ENCODE data around the gene SFXN5. TPM values are rescaled to one million over a fixed set of nuclear protein-coding genes. Genes with fewer than 3 reads are reported as not detected.

The SFXN5 gene
- total RNA-seq, 2 donors from 2014 or later: 27.3 to 32.4 TPM

DNA sequence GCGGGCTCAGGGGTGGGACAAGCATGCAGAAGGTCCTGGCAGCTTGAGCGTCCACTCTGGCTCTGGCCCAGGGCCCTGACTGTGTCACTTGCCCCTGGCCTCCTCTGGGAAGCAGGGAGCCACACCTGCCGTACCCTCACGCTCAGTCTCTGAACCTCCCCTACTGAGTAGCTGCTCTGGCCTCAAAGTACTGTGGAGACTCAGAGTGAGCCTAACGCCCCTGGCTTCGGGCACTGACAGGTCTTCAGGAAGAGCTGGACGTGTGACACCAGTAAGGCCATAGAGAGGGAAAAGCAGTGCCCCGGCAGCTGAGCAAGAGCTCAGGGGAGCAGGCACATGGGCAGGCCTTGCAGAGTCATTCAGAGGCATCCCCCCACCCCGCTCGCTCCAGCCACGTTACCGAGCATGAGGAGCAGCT is 73.3 kb downstream of the SFXN5 start:
- H3K27me3 Mint-ChIP-seq: no peaks in the 10 kb centered on the region
- no peaks in the 10 kb centered on the region for H3K36me3 Mint-ChIP-seq
- no peak overlapping the region for H3K4me3 Mint-ChIP-seq
- ATAC-seq (no peak), DNase-seq (ENCODE audit: low spot score) (no peak)
- H3K9me3 Mint-ChIP-seq: no peaks in the 10 kb centered on the region
- H3K4me1 Mint-ChIP-seq (ENCODE audit: low read depth in 2 of 2): no peaks in the 10 kb centered on the region
- H3K27ac Mint-ChIP-seq: no peak overlapping the region

DNA sequence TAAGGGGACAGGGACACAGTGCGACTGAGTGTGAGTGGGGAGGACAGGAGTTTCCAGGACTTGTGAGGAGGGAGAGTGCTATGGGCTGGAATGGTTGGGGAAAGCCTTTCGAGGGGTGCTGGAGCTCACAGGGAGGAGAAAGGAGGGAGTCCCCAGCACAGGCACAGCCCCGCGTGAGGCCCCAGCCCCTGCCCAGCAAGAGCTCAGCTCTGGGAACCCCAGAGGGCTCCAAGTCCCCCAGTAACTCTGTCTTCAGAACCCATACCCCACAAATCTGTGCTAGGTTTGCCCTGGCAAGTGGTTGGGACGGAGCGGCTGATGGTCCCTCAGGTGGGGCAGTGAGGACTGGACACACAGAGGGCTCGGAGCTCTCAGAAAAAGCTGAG is 75.4 kb downstream of the SFXN5 start:
- ATAC-seq: no peak
- no peak overlapping the region for H3K4me3 Mint-ChIP-seq
- DNase-seq (ENCODE audit: low spot score): no peak
- no peaks in the 10 kb centered on the region for H3K36me3 Mint-ChIP-seq
- no peak overlapping the region for H3K27ac Mint-ChIP-seq
- peaks cover 0 to 4% of the 10 kb centered on the region in 2 donors for H3K4me1 Mint-ChIP-seq (ENCODE audit: low read depth in 2 of 2)
- H3K9me3 Mint-ChIP-seq: no peaks in the 10 kb centered on the region
- no peaks in the 10 kb centered on the region for H3K27me3 Mint-ChIP-seq

DNA sequence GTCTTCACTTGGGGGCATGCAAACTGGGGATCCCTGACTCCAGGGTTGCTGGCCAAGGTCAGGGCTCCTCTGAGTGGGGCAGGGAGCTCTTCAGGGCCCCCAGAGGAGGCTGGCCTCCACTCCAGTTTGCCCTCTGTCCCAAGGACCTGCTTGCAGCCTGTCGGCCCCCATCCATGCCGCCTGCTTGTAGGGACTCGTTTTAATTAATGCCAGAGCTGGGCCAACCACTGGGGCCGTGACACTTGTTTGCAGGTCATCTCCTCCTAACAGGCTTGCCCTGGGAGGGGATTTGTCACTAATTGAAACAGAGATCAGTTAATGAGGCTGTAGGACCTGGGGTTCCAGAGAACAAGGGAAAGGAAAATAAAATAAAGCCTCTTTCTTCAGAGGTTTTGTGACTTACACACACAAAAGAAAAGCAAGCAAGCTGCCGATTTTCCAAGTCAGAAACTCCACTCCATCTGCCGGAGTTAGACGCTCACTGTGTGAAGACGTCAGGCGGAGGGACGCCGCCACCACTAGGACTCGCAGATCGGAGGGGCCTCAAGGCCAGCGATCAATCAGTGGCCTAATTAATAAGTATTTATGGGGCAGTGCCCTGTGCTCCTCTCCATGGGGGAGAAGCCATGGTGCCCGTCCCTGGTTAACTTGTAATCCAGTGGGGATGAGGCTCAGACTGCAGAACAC is 75.9 kb downstream of the SFXN5 start:
- no peak overlapping the region for H3K27ac Mint-ChIP-seq

DNA sequence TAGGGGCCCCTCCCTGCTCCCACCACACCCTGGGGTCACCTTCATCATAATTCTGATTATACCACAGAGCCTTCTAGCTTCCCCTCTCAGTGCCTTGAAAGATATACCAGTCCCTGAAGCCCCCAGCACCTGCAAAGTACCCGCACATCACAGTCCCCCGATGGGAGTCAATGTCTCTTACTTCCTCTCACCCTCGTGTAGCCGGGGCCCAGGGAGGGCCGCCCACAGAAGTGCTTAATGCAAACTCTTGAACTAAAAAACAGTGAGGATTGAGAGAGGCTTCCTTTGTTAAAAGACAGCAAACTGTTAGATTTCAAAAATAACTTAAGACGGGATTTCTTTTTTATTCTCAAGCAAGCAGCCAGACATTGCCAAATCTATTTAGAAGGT is 76.5 kb downstream of the SFXN5 start:
- H3K36me3 Mint-ChIP-seq: no peaks in the 10 kb centered on the region
- no peaks in the 10 kb centered on the region for H3K27me3 Mint-ChIP-seq
- no peak for DNase-seq (ENCODE audit: low spot score)
- no peak for ATAC-seq
- H3K9me3 Mint-ChIP-seq: no peaks in the 10 kb centered on the region
- H3K4me1 Mint-ChIP-seq (ENCODE audit: low read depth in 2 of 2): peaks cover 0 to 4% of the 10 kb centered on the region in 2 donors
- no peak overlapping the region for H3K4me3 Mint-ChIP-seq
- H3K27ac Mint-ChIP-seq: peak overlapping the region in 1 of 2 donors; percentile 58

More for the DNA sequence above, 75.9 kb downstream of the SFXN5 start:
- Mint-ChIP-seq H3K27me3 (no peaks in the 10 kb centered on the region), H3K9me3 (no peaks in the 10 kb centered on the region), H3K4me1 (ENCODE audit: low read depth in 2 of 2) (peaks cover 0 to 4% of the 10 kb centered on the region in 2 donors), H3K36me3 (no peaks in the 10 kb centered on the region), H3K4me3 (no peak overlapping the region)
- DNase-seq (ENCODE audit: low spot score): no peak
- no peak for ATAC-seq

DNA sequence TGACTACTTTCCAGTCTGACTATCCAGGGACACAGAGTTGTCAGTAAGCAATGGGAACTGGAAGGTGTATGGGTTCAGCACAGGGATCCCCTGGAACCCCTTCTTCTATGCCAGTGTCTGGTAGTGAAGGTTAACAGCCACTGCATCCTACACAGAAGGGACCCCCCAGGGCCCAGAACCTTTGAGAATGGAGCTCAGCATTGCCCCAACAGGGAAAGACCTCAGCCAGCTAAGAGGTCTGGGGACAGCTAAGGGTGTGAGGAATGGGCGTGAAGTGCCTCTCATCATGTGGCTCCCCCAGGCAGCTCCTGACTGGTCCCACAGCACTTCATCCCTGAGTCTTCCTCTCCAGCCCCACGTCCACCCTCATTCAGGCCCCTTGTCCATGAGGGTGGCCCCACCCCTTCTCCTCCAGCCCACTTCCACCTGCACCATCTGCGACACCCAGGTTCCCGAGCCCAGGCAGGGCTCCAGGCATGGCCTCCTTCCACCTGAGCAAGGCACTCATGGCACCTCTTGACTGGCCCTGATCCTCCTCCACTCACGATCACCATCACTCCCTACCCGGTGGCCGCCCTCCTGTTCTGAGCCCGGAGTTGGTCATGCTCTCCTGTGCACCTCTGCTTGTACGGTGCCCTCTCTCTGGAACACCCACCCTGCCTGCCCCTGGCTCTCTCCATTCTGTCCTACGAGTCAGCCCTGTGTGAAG is 77.1 kb downstream of the SFXN5 start:
- ATAC-seq (no peak), DNase-seq (ENCODE audit: low spot score) (no peak)
- no peaks in the 10 kb centered on the region for H3K36me3 Mint-ChIP-seq
- H3K9me3 Mint-ChIP-seq: no peaks in the 10 kb centered on the region
- H3K27ac Mint-ChIP-seq: peak overlapping the region in 1 of 2 donors; percentile 58
- peaks cover 0 to 4% of the 10 kb centered on the region in 2 donors for H3K4me1 Mint-ChIP-seq (ENCODE audit: low read depth in 2 of 2)
- H3K27me3 Mint-ChIP-seq: no peaks in the 10 kb centered on the region
- no peak overlapping the region for H3K4me3 Mint-ChIP-seq

DNA sequence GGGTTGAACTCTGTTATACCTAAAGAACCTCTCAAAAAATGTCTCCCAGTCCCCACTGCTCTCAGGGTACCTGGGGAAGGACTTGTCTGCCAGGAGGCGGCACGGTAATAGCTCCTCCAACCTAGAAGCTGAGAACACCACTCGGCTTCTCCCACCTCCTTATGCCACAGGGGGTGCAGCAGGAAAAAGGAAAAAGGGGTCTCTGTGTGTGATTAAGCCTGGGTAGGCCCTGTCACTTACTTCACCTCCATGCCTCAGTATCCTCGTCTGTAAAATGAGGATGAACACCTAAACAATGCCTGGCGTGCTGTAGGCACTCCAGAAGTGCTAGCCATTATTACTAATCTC is 77.6 kb downstream of the SFXN5 start:
- DNase-seq (ENCODE audit: low spot score) (no peak), ATAC-seq (no peak)
- Mint-ChIP-seq H3K4me1 (ENCODE audit: low read depth in 2 of 2) (peaks cover 0 to 4% of the 10 kb centered on the region in 2 donors), H3K27me3 (no peaks in the 10 kb centered on the region), H3K27ac (no peak overlapping the region), H3K36me3 (no peaks in the 10 kb centered on the region), H3K4me3 (no peak overlapping the region), H3K9me3 (no peaks in the 10 kb centered on the region)

DNA sequence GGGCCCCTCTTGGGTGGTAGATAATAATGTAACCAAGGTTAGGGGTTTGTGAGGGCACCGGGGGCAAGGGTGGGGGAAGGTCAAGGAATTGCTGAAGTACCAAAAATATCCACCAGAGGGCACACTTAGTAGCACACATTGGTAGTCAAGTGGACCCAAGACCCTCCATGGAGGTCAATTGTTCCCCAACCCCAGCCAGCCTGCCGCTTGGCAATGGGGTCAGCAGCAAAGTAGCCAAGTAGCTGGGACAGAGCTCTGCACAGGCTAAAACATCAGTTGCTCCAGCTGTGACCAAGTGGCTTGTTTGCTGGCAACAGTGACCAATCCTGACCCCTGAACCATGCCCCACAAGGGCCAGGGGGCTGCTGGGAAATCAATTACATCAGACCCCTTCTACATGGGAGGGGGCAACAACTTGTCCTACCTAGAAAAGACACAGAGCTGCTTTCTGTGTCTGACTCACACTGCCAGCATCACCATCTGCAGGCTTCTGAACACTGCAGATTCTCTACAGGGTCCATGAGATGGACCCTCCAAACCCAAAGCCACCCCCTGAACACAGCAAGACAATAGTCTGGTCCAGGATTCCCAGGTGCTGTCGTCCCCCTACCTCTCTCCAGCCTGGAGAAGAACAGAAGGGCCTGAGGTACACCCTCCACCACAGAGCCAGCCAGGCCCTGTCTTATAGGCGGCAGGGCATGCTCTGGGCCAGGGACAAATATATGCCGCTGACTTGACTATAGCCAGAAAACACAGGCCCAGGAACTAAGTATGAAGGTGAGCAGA is 78.2 kb downstream of the SFXN5 start:
- Mint-ChIP-seq H3K27me3 (no peaks in the 10 kb centered on the region), H3K4me1 (ENCODE audit: low read depth in 2 of 2) (peaks cover 0 to 4% of the 10 kb centered on the region in 2 donors), H3K36me3 (no peaks in the 10 kb centered on the region), H3K27ac (no peak overlapping the region), H3K9me3 (no peaks in the 10 kb centered on the region), H3K4me3 (no peak overlapping the region)
- peak; percentile 50 to 61 for ATAC-seq
- no peak for DNase-seq (ENCODE audit: low spot score)

DNA sequence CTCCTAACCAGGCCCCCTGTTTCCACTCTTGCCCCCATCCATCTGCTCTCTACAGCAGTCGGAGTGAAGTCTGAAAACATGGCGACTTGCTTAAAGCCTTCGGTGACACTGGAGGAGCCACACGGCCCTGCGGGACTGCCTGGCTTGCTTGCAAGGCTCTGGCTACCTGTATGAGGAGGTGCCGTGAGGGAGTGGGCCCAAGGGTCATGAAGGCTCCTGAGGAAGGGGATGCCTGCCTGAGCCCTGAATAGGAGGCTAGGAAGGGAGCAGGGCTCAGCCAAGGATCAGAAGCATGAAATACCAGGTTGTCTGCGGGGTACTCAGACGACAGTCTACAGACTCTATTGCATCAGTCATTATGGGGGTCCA is 78.8 kb downstream of the SFXN5 start:
- H3K27ac Mint-ChIP-seq: no peak overlapping the region
- no peaks in the 10 kb centered on the region for H3K9me3 Mint-ChIP-seq
- H3K4me1 Mint-ChIP-seq (ENCODE audit: low read depth in 2 of 2): peaks cover 0 to 4% of the 10 kb centered on the region in 2 donors
- DNase-seq (ENCODE audit: low spot score): no peak
- no peaks in the 10 kb centered on the region for H3K27me3 Mint-ChIP-seq
- no peak for ATAC-seq
- no peak overlapping the region for H3K4me3 Mint-ChIP-seq
- H3K36me3 Mint-ChIP-seq: no peaks in the 10 kb centered on the region

DNA sequence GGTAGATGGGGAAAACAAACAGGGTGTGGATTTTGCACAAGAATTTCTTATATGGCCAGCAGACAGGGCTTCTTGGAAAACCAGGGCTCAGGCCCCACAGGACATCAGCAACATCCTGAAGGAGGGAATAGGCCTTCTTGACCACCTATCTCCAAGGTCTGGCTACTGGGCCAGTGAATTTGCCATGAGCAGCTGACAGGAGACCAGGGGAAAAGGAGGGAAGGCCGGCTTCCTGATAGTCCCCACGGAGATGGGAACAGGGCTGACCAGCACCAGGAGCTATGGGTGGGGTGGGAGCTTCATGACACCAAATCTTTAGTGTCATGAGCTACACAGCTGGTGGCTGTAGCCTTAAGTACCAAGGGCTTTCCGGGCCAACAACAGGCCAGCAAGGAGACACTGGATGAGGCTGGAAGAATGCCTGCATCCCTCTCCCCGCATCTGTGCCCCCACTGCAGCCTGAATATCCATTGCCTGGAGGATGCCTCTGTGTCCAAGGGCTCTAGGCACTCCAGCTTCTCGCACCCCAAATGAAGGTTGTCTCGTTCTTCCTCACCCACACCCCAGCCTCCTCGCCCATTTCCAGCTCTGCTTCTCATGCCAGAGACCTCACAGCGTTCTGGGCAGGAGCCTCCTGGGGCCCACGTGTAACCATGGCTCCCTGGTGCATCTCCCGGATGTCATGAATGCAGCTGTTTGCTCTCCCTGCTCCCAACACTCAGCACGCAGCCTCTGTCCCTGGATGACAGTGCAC is 79.4 kb downstream of the SFXN5 start:
- H3K36me3 Mint-ChIP-seq: no peaks in the 10 kb centered on the region
- peaks cover 0 to 4% of the 10 kb centered on the region in 2 donors for H3K4me1 Mint-ChIP-seq (ENCODE audit: low read depth in 2 of 2)
- no peak overlapping the region for H3K27ac Mint-ChIP-seq
- H3K27me3 Mint-ChIP-seq: no peaks in the 10 kb centered on the region
- no peaks in the 10 kb centered on the region for H3K9me3 Mint-ChIP-seq
- H3K4me3 Mint-ChIP-seq: no peak overlapping the region
- no peak for DNase-seq (ENCODE audit: low spot score)
- ATAC-seq: no peak

DNA sequence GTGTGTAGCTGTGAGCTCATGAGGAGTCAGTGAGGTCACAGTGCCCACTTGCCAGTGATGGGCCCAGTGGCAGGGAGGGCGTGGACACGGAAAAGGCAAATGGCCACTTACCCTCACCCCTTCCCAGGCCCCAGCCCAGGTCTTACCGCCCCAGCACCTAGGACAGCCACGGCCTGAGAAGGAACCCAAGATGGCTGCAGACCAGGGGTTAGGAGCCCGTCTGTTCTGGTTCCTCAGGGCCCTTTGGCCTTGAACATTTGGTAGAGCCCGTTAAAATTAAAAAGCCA is 80.1 kb downstream of the SFXN5 start:
- no peak for ATAC-seq
- H3K36me3 Mint-ChIP-seq: no peaks in the 10 kb centered on the region

DNA sequence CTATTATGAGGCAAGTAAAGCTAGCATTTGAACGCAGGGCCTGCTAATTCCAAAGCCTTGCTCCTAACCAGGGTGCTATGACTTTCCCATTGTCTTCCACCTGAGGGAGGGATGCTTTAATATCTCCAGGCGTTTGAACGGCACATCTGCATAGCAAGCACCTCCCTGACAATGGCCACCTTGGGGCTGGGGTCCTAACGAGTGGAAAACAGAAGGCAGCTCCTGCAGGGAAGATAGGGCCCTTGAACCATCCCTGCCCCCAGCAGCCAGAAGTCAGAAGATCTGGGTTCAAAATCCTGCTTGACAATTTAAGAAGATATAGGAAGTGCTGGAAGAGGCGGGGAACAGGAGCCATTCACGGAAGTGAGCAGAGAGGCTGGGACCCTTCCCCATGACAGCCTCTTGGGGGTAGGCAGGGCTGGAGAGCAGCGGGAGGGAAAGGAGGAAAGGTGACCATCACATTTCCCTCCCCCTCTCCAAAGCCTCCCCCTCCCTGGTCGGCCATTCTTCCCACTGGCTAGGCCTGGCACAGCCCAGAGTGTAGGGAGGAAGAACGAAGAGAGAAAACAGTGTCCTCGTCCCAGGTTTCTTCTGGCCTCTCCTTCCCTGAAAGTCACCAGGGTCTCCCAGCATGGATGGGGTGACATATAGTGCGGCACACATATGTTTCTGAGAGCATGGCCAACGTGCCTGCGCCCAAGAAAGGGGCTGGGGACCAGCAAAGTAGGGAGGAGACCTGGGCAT is 80.6 kb downstream of the SFXN5 start:
- Mint-ChIP-seq H3K36me3 (no peaks in the 10 kb centered on the region), H3K27ac (no peak overlapping the region), H3K27me3 (no peaks in the 10 kb centered on the region), H3K9me3 (no peaks in the 10 kb centered on the region), H3K4me3 (no peak overlapping the region), H3K4me1 (ENCODE audit: low read depth in 2 of 2) (peaks cover 0 to 4% of the 10 kb centered on the region in 2 donors)
- no peak for ATAC-seq
- no peak for DNase-seq (ENCODE audit: low spot score)

More for the DNA sequence above, 80.1 kb downstream of the SFXN5 start:
- Mint-ChIP-seq H3K27me3 (no peaks in the 10 kb centered on the region), H3K4me3 (no peak overlapping the region), H3K9me3 (no peaks in the 10 kb centered on the region), H3K27ac (no peak overlapping the region), H3K4me1 (ENCODE audit: low read depth in 2 of 2) (peaks cover 0 to 4% of the 10 kb centered on the region in 2 donors)
- DNase-seq (ENCODE audit: low spot score): no peak

DNA sequence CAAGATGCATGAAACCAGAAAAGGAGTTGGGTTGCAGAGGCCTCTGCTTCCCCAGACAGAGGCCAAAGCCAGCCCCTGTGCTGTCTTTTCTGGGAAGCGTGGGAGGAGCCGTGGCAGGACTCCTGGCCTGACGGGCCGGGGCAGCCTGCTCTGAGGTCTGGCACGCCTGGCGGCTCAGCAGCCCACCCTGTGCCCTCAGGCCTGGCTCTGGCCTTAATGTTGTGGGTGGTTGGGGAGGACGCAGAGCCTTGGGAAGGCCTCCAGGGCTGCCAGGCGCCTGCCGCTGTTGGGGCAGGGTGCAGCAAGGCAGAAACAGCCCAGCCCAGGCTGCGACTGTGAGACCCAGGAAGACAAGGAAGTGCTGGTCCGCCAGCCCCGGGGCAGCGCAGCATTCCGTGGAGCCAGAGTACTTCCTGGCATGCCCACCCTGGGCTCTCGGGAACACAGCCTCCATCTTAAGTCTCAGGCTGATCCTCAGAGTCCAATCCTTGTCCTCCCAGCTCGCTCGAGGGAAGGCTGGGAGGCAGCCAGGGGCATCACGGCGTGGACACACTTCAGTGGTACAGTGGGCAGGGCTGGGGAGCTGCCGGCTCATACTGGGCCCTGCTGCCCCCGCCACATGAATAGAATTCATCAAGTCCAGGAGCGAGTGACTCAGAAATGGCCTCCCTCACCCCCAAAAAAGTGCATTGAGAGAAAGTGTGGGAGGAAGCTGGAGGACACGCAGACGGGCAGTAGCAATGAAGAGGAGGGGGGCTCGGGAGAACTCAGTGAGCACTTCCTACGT is 81.5 kb downstream of the SFXN5 start:
- Mint-ChIP-seq H3K36me3 (no peaks in the 10 kb centered on the region), H3K4me3 (no peak overlapping the region), H3K4me1 (ENCODE audit: low read depth in 2 of 2) (peaks cover 0 to 4% of the 10 kb centered on the region in 2 donors), H3K27ac (no peak overlapping the region), H3K9me3 (no peaks in the 10 kb centered on the region), H3K27me3 (no peaks in the 10 kb centered on the region)
- ATAC-seq: no peak
- no peak for DNase-seq (ENCODE audit: low spot score)
